AG10803 (cell line): ENCODE data around the gene TRAPPC5.

Source experiments
- DNase-seq: peaks from one replicate; pipeline ENCODE4 v3.0.0; 2010; ENCODE audit warnings: low read depth
- H3K4me3 ChIP-seq: 2 replicates; pipeline ENCODE4 v1.5.1; 2011; ENCODE audit warnings: mild to moderate bottlenecking, low read length, control low read depth
- CTCF ChIP-seq: conservative IDR thresholded peaks from 2 replicates; pipeline ENCODE4 v1.5.1; 2011; ENCODE audit warnings: mild to moderate bottlenecking, low read length, control low read depth, inconsistent platforms

Gene TRAPPC5

GRCh38 chr19:7636691-7637373, 43.8 kb upstream of the TRAPPC5 start, which contains the start of gene STXBP2:
TSS of gene STXBP2 (plus strand) at chr19:7637110. CDS start at chr19:7637150, 40 bp downstream.
- TF ChIP-seq CTCF = no peak
- DNase-seq = no peak
- peak within 1 kb of the TSS; percentile 16 for H3K4me3 ChIP-seq

- no peak for TF ChIP-seq CTCF
- peak overlapping the region; percentile 8; the same call in 1 of the 2 replicates for H3K4me3 ChIP-seq
- DNase-seq = no peak
Measured at GRCh38 chr19:7637374-7638256, 43.0 kb upstream of the TRAPPC5 start.

GRCh38 chr19:7638802-7639465, 41.7 kb upstream of the TRAPPC5 start:
- DNase-seq = no peak
- H3K4me3 ChIP-seq = no peak overlapping the region
- no peak for TF ChIP-seq CTCF

- no peak for TF ChIP-seq CTCF
- no peak overlapping the region for H3K4me3 ChIP-seq
- DNase-seq = no peak
Measured at GRCh38 chr19:7639863-7640348, 40.7 kb upstream of the TRAPPC5 start.

- TF ChIP-seq CTCF = no peak
Measured at GRCh38 chr19:7640803-7641202, 39.8 kb upstream of the TRAPPC5 start.

GRCh38 chr19:7641290-7642276, 39.0 kb upstream of the TRAPPC5 start:
- no peak for TF ChIP-seq CTCF
- no peak overlapping the region for H3K4me3 ChIP-seq
- DNase-seq = no peak

More at GRCh38 chr19:7640803-7641202, 39.8 kb upstream of the TRAPPC5 start:
- H3K4me3 ChIP-seq = no peak overlapping the region
- DNase-seq = no peak
